Mammary epithelial cell (primary cell): ENCODE results near the gene LSR.

Experiments used
- EZH2 ChIP-seq: IDR thresholded peaks from 2 replicates; pipeline ENCODE4 v1.6.1; 2012; ENCODE audit warnings: low read length, inconsistent platforms, borderline replicate concordance
- TF ChIP-seq, protein P1 (sequence below), 2 donors: IDR thresholded peaks in 1 of 2; conservative IDR thresholded peaks in 1 of 2; 2 replicates each; pipeline ENCODE4 v1.5.1; 2011 to 2012; ENCODE audit warnings: inconsistent platforms in 2 of 2, low read length in 2 of 2, mild to moderate bottlenecking in 2 of 2, control low read depth in 1 of 2, low read depth in 1 of 2; ENCODE audit not compliant: insufficient read depth in 1 of 2; ENCODE audit errors: extremely low read depth in 1 of 2

DNA sequence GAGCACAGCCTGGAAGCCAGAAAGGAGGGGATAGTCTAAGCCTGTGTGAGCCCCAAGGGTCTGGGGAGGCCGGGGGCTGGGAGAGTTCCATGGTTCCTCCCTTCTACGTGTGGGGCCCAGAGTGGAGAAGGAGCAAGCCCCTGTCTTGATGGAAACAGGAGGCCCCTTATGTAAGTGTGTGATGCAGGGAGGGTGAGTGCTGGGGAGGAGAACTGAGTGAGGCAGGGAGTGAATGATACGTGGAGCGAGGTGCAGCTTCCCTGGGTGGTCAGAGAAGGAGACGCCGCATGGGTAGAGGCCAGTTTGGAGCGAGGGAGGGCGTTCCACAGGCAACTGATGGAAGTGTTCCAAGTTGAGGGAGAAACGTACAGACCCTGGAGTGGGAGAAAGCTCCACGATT lies 59.1 kb downstream of the LSR start:
- TF ChIP-seq, protein P1, sequence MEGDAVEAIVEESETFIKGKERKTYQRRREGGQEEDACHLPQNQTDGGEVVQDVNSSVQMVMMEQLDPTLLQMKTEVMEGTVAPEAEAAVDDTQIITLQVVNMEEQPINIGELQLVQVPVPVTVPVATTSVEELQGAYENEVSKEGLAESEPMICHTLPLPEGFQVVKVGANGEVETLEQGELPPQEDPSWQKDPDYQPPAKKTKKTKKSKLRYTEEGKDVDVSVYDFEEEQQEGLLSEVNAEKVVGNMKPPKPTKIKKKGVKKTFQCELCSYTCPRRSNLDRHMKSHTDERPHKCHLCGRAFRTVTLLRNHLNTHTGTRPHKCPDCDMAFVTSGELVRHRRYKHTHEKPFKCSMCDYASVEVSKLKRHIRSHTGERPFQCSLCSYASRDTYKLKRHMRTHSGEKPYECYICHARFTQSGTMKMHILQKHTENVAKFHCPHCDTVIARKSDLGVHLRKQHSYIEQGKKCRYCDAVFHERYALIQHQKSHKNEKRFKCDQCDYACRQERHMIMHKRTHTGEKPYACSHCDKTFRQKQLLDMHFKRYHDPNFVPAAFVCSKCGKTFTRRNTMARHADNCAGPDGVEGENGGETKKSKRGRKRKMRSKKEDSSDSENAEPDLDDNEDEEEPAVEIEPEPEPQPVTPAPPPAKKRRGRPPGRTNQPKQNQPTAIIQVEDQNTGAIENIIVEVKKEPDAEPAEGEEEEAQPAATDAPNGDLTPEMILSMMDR (conservative IDR thresholded peaks at IDR 0.05 in 1 of 2, IDR thresholded peaks at IDR 0.05 in 1 of 2; ENCODE audit: extremely low read depth in 1 of 2, insufficient read depth in 1 of 2, low read depth in 1 of 2, low read length in 2 of 2) = no peak
- TF ChIP-seq EZH2 = no peak
